GM21390 (cell line): ENCODE measurements around the gene MCUB.
A peak's percentile ranks its signal among the peaks of the same experiment; 100 is the strongest.

Source experiments
- ATAC-seq: cut with Tn5 transposase; IDR thresholded peaks from one replicate; pipeline ENCODE4 v1.9.1; 2021; ENCODE audit not compliant: unreplicated experiment

The MCUB gene

GRCh38 chr4:109627361-109627760, 67.3 kb downstream of the MCUB start:
- ATAC-seq, result no peak

GRCh38 chr4:109629775-109630174, 69.7 kb downstream of the MCUB start:
- no peak for ATAC-seq

GRCh38 chr4:109631532-109632108, 71.6 kb downstream of the MCUB start:
- no peak for ATAC-seq

GRCh38 chr4:109640644-109641043, 80.6 kb downstream of the MCUB start:
- ATAC-seq, result no peak

- no peak for ATAC-seq
Observed at GRCh38 chr4:109645874-109646710, 86.0 kb downstream of the MCUB start.

GRCh38 chr4:109648266-109648996, 88.4 kb downstream of the MCUB start:
- peak; percentile 68 for ATAC-seq

- no peak for ATAC-seq
Observed at GRCh38 chr4:109648997-109649575, 89.0 kb downstream of the MCUB start.

GRCh38 chr4:109649872-109650271, 89.8 kb downstream of the MCUB start:
- ATAC-seq, result peak; percentile 75

- no peak for ATAC-seq
Observed at GRCh38 chr4:109655396-109655795, 95.3 kb downstream of the MCUB start.

- no peak for ATAC-seq
Observed at GRCh38 chr4:109657854-109658418, 97.9 kb downstream of the MCUB start.

- no peak for ATAC-seq
Observed at GRCh38 chr4:109658871-109659410, 98.9 kb downstream of the MCUB start.

- no peak for ATAC-seq
Observed at GRCh38 chr4:109662116-109662515, 102.1 kb downstream of the MCUB start.

GRCh38 chr4:109662771-109663170, 102.7 kb downstream of the MCUB start:
- no peak for ATAC-seq

GRCh38 chr4:109665783-109666485, 105.9 kb downstream of the MCUB start:
- no peak for ATAC-seq

- no peak for ATAC-seq
Observed at GRCh38 chr4:109671350-109671749, 111.3 kb downstream of the MCUB start.

GRCh38 chr4:109672169-109672930, 112.3 kb downstream of the MCUB start:
- no peak for ATAC-seq

GRCh38 chr4:109673303-109673702, 113.3 kb downstream of the MCUB start:
- ATAC-seq, result no peak

- ATAC-seq, result no peak
Observed at GRCh38 chr4:109675181-109675580, 115.1 kb downstream of the MCUB start.

GRCh38 chr4:109675843-109676242, 115.8 kb downstream of the MCUB start:
- ATAC-seq, result no peak

GRCh38 chr4:109676886-109677285, 116.8 kb downstream of the MCUB start:
- no peak for ATAC-seq
